HEK293 (cell line): ENCODE measurements around the gene RABGGTA.

Source experiments
- CTCF ChIA-PET: fragments of 350-600 bp; formaldehyde crosslinking; extraction: SDS; loops from one replicate; lab custom pipeline; 2021; ENCODE audit warnings: antibody characterized with exemption; lab: Yijun Ruan, JAX
- POLR2A ChIA-PET: fragments of 300-600 bp; formaldehyde crosslinking; extraction: SDS; loops from one replicate; lab custom pipeline; 2020; ENCODE audit warnings: antibody characterized with exemption, inconsistent platforms; lab: Yijun Ruan, JAX
- H3K27ac ChIP-seq: fragments of 200-500 bp; sonication (Bioruptor generic); 2 replicates; pipeline ENCODE4 v1.5.1; 2014; ENCODE audit warnings: low read depth, low read length, control low read depth, inconsistent platforms; ENCODE audit errors: extremely low read depth
- H3K36me3 ChIP-seq, 2 experiments: fragments of 200-500 bp in 1 of 2; sonication (Bioruptor generic) in 1 of 2; 1 replicate in 1 of 2; 2 replicates in 1 of 2; pipeline ENCODE4 v1.5.1; 2014 to 2017; ENCODE audit warnings: inconsistent platforms in 2 of 2, low read length in 2 of 2; ENCODE audit not compliant: control insufficient read depth in 2 of 2, insufficient read depth in 1 of 2
- H3K4me1 ChIP-seq: fragments of 200-500 bp; sonication (Bioruptor generic); 2 replicates; pipeline ENCODE4 v1.5.1; 2014; ENCODE audit warnings: mild to moderate bottlenecking, low read length, inconsistent platforms; ENCODE audit not compliant: control insufficient read depth, insufficient read depth
- H3K4me3 ChIP-seq: 2 replicates; pipeline ENCODE4 v1.5.1; 2011; ENCODE audit warnings: low read depth, mild to moderate bottlenecking, control low read depth, low read length, moderate library complexity
- H3K9me3 ChIP-seq: fragments of 200-500 bp; sonication (Bioruptor generic); 2 replicates; pipeline ENCODE4 v1.5.1; 2014; ENCODE audit warnings: low read depth, low read length, inconsistent platforms; ENCODE audit not compliant: control insufficient read depth, insufficient read depth
- HOXD13 ChIP-seq: sonication (generic); formaldehyde crosslinking; IDR thresholded peaks from 2 replicates; pipeline ENCODE4 v1.8.0; 2022; ENCODE audit warnings: missing genetic modification reagents, borderline replicate concordance
- KLF16 ChIP-seq: fragments of 450-650 bp; formaldehyde crosslinking; IDR thresholded peaks from 2 replicates; pipeline ENCODE4 v1.5.1; 2017; ENCODE audit warnings: missing biosample characterization, missing genetic modification characterization
- ZBTB21 ChIP-seq: fragments of 450-650 bp; formaldehyde crosslinking; IDR thresholded peaks from 2 replicates; pipeline ENCODE4 v1.5.1; 2017; ENCODE audit warnings: missing biosample characterization, missing genetic modification characterization
- ZFP41 ChIP-seq: fragments of 450-650 bp; formaldehyde crosslinking; IDR thresholded peaks from 2 replicates; pipeline ENCODE4 v1.5.1; 2016; ENCODE audit warnings: missing biosample characterization, missing genetic modification characterization, borderline replicate concordance
- ZNF138 ChIP-seq: fragments of 450-650 bp; formaldehyde crosslinking; IDR thresholded peaks from 2 replicates; pipeline ENCODE4 v1.5.1; 2016; ENCODE audit warnings: missing biosample characterization, missing genetic modification characterization, borderline replicate concordance
- ZNF175 ChIP-seq: fragments of 450-650 bp; formaldehyde crosslinking; IDR thresholded peaks from 2 replicates; pipeline ENCODE4 v1.5.1; 2016; ENCODE audit warnings: missing biosample characterization, missing genetic modification characterization
- ZNF248 ChIP-seq: fragments of 450-650 bp; formaldehyde crosslinking; IDR thresholded peaks from 2 replicates; pipeline ENCODE4 v1.5.1; 2017; ENCODE audit warnings: missing biosample characterization, missing genetic modification characterization
- ZNF366 ChIP-seq: fragments of 450-650 bp; formaldehyde crosslinking; conservative IDR thresholded peaks from 2 replicates; pipeline ENCODE4 v1.5.1; 2016; ENCODE audit warnings: missing biosample characterization, missing genetic modification characterization
- ZNF433 ChIP-seq: fragments of 450-650 bp; formaldehyde crosslinking; IDR thresholded peaks from 2 replicates; pipeline ENCODE4 v1.5.1; 2016; ENCODE audit warnings: missing biosample characterization, missing genetic modification characterization, low read depth
- ZNF48 ChIP-seq: fragments of 450-650 bp; formaldehyde crosslinking; IDR thresholded peaks from 2 replicates; pipeline ENCODE4 v1.5.1; 2016; ENCODE audit warnings: missing biosample characterization, missing genetic modification characterization
- ZNF544 ChIP-seq: fragments of 450-650 bp; formaldehyde crosslinking; IDR thresholded peaks from 2 replicates; pipeline ENCODE4 v1.5.0; 2017; ENCODE audit warnings: missing biosample characterization, missing genetic modification characterization
- ZNF555 ChIP-seq: fragments of 450-650 bp; formaldehyde crosslinking; conservative IDR thresholded peaks from 2 replicates; pipeline ENCODE4 v1.5.1; 2017; ENCODE audit warnings: missing biosample characterization, mild to moderate bottlenecking, missing genetic modification characterization, inconsistent platforms
- ZNF624 ChIP-seq: fragments of 450-650 bp; formaldehyde crosslinking; IDR thresholded peaks from 2 replicates; pipeline ENCODE4 v1.5.1; 2017; ENCODE audit warnings: missing biosample characterization, missing genetic modification characterization
- ZNF658 ChIP-seq: fragments of 450-650 bp; formaldehyde crosslinking; IDR thresholded peaks from 2 replicates; pipeline ENCODE4; 2016; ENCODE audit warnings: missing biosample characterization, missing genetic modification characterization
- ZSCAN23 ChIP-seq: fragments of 450-650 bp; formaldehyde crosslinking; IDR thresholded peaks from 2 replicates; pipeline ENCODE4 v1.5.1; 2016; ENCODE audit warnings: missing biosample characterization, missing genetic modification characterization
- TF ChIP-seq, protein P1 (sequence below): fragments of 450-650 bp; formaldehyde crosslinking; IDR thresholded peaks from 2 replicates; pipeline ENCODE4 v1.5.1; 2016; ENCODE audit warnings: missing biosample characterization, missing genetic modification characterization
- TF ChIP-seq, protein P2 (sequence below): fragments of 450-650 bp; formaldehyde crosslinking; IDR thresholded peaks from 2 replicates; pipeline ENCODE4 v1.5.1; 2016; ENCODE audit warnings: missing biosample characterization, missing genetic modification characterization, borderline replicate concordance
- TF ChIP-seq, protein P3 (sequence below): fragments of 450-650 bp; formaldehyde crosslinking; IDR thresholded peaks from 2 replicates; pipeline ENCODE4 v1.5.1; 2016; ENCODE audit warnings: missing biosample characterization, missing genetic modification characterization

RABGGTA gene

GRCh38 chr14:24261969-24262327 lies 9.4 kb downstream of the RABGGTA start:
- H3K4me1 ChIP-seq, result no peaks in the 10 kb centered on the region
- TF ChIP-seq KLF16 (tag by site-specific recombination) (no peak), ZSCAN23 (no peak), ZNF366 (no peak), ZNF544 (no peak), ZFP41 (tag by site-specific recombination) (no peak), ZNF555 (tag by site-specific recombination) (no peak), ZNF433 (tag by site-specific recombination) (no peak), ZNF175 (tag by site-specific recombination) (no peak), HOXD13 (CRISPR knock-in tag) (no peak), ZNF658 (tag by site-specific recombination) (no peak), ZNF624 (tag by site-specific recombination) (no peak), ZNF248 (tag by site-specific recombination) (no peak), ZNF138 (tag by site-specific recombination) (no peak), ZNF48 (tag by site-specific recombination) (no peak), ZBTB21 (tag by site-specific recombination) (no peak)
- TF ChIP-seq, protein P1, sequence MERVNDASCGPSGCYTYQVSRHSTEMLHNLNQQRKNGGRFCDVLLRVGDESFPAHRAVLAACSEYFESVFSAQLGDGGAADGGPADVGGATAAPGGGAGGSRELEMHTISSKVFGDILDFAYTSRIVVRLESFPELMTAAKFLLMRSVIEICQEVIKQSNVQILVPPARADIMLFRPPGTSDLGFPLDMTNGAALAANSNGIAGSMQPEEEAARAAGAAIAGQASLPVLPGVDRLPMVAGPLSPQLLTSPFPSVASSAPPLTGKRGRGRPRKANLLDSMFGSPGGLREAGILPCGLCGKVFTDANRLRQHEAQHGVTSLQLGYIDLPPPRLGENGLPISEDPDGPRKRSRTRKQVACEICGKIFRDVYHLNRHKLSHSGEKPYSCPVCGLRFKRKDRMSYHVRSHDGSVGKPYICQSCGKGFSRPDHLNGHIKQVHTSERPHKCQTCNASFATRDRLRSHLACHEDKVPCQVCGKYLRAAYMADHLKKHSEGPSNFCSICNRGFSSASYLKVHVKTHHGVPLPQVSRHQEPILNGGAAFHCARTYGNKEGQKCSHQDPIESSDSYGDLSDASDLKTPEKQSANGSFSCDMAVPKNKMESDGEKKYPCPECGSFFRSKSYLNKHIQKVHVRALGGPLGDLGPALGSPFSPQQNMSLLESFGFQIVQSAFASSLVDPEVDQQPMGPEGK, result no peak
- TF ChIP-seq, protein P2, sequence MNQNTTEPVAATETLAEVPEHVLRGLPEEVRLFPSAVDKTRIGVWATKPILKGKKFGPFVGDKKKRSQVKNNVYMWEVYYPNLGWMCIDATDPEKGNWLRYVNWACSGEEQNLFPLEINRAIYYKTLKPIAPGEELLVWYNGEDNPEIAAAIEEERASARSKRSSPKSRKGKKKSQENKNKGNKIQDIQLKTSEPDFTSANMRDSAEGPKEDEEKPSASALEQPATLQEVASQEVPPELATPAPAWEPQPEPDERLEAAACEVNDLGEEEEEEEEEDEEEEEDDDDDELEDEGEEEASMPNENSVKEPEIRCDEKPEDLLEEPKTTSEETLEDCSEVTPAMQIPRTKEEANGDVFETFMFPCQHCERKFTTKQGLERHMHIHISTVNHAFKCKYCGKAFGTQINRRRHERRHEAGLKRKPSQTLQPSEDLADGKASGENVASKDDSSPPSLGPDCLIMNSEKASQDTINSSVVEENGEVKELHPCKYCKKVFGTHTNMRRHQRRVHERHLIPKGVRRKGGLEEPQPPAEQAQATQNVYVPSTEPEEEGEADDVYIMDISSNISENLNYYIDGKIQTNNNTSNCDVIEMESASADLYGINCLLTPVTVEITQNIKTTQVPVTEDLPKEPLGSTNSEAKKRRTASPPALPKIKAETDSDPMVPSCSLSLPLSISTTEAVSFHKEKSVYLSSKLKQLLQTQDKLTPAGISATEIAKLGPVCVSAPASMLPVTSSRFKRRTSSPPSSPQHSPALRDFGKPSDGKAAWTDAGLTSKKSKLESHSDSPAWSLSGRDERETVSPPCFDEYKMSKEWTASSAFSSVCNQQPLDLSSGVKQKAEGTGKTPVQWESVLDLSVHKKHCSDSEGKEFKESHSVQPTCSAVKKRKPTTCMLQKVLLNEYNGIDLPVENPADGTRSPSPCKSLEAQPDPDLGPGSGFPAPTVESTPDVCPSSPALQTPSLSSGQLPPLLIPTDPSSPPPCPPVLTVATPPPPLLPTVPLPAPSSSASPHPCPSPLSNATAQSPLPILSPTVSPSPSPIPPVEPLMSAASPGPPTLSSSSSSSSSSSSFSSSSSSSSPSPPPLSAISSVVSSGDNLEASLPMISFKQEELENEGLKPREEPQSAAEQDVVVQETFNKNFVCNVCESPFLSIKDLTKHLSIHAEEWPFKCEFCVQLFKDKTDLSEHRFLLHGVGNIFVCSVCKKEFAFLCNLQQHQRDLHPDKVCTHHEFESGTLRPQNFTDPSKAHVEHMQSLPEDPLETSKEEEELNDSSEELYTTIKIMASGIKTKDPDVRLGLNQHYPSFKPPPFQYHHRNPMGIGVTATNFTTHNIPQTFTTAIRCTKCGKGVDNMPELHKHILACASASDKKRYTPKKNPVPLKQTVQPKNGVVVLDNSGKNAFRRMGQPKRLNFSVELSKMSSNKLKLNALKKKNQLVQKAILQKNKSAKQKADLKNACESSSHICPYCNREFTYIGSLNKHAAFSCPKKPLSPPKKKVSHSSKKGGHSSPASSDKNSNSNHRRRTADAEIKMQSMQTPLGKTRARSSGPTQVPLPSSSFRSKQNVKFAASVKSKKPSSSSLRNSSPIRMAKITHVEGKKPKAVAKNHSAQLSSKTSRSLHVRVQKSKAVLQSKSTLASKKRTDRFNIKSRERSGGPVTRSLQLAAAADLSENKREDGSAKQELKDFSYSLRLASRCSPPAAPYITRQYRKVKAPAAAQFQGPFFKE (tag by site-specific recombination), result no peak
- TF ChIP-seq, protein P3, sequence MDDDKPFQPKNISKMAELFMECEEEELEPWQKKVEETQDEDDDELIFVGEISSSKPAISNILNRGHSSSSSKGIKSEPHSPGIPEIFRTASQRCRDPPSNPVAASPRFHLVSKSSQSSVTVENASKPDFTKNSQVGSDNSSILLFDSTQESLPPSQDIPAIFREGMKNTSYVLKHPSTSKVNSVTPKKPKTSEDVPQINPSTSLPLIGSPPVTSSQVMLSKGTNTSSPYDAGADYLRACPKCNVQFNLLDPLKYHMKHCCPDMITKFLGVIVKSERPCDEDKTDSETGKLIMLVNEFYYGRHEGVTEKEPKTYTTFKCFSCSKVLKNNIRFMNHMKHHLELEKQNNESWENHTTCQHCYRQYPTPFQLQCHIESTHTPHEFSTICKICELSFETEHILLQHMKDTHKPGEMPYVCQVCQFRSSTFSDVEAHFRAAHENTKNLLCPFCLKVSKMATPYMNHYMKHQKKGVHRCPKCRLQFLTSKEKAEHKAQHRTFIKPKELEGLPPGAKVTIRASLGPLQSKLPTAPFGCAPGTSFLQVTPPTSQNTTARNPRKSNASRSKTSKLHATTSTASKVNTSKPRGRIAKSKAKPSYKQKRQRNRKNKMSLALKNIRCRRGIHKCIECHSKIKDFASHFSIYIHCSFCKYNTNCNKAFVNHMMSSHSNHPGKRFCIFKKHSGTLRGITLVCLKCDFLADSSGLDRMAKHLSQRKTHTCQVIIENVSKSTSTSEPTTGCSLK, result no peak
- TF ChIP-seq, all 188 proteins: peak for 0
- Histone ChIP-seq H3K36me3 (peaks cover 0 to 18% of the 10 kb centered on the region in 2 experiments; a peak in 1 of 3 replicates), H3K9me3 (no peaks in the 10 kb centered on the region), H3K4me3 (no peak overlapping the region), H3K27ac (no peak overlapping the region)
- ChIA-PET CTCF (interaction anchor here (0.6 to 1.4 kb wide), 4 partner anchors 15 to 71 kb away, joined by 3 to 6 read pairs (median 4); partner anchors contain the start of gene TINF2), POLR2A (interaction anchor here (1.2 to 3.6 kb wide), 3 partner anchors 9 to 121 kb away, joined by 3 to 16 read pairs (median 14); partner anchors contain the start of genes EMC9, RABGGTA and TINF2)
